Anterior cingulate cortex (tissue), 58 donors: ENCODE results near the gene EBF4.

Experiments used
- DNase-seq, 58 donors: peaks; one replicate each; lab custom pipeline; 2025; lab: John Stamatoyannopoulos, UW

The EBF4 gene

DNA sequence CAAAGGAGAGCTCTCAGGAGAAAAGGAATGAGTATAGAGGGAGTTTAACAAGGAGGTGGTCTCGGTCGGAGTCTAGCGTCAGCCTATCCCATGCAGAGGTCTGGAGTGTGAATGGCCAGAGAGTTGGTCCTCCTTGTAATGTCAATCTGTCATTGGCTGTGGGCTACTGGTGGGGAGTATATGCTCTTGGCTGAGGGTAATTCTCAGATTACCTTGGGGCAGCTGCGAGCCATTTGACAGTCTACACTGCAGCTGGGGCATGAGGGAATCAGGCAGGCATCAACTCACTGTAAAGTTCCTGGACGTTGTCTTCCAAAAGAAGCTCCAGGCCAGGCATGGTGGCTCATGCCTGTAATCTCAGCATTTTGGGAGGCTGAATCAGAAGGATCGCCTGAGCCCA lies 48.1 kb downstream of the EBF4 start:
- DNase-seq: no peak

DNA sequence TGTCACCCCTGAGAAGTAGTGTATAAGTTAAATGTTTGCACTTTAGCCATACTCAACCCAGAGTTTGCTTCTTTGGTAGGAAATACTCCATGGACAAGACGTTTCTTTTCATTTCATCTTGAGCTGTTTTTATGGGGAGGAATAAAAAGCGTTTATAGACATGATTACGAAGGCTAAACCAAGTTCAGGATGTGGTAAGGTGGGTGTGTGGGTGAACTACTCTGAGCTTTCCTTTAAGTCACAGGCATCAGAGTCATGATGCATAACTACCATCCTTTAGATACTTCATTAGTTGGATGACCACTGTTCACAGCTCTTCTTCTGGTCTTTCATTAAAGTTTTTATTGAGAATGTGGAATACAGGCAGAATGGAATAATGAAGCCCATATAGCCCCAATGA lies 48.9 kb downstream of the EBF4 start:
- DNase-seq: no peak

GRCh38 chr20:2741881-2742280 lies 49.3 kb downstream of the EBF4 start:
- no peak for DNase-seq

GRCh38 chr20:2742431-2742830 lies 49.9 kb downstream of the EBF4 start:
- DNase-seq: no peak

DNA sequence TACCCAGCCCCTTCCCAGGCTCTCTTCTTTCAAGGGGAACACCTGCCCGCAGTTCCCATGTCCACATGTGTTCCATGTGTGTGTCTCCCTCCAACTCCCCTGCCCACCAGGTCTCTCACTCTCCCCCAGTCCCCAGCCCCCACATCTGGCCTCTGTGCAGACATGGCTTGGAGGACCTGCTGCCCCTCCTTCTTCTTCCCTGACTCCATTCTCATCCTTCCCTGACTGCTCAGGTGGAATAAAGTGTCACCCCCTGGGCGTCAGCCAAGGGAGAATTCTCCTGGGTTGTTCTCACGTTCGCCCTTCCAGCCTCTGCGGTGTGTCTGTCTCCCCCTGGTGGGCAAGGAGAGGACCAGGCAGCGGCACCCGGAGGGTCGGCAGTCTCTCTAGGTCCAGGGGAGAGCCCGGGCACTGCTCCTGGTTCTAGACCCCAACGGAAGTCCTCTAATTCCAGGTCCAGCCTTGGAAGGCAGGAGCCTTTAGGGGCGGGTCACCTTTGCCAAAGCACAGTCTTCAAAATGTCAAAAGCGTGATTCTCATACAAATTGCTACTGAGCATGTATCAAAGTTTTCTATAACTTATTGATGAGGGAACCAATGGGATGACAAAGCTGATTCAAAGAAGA lies 50.5 kb downstream of the EBF4 start:
- peak in 15 of 58 donors; percentile 4 to 39 (median 15) for DNase-seq

DNA sequence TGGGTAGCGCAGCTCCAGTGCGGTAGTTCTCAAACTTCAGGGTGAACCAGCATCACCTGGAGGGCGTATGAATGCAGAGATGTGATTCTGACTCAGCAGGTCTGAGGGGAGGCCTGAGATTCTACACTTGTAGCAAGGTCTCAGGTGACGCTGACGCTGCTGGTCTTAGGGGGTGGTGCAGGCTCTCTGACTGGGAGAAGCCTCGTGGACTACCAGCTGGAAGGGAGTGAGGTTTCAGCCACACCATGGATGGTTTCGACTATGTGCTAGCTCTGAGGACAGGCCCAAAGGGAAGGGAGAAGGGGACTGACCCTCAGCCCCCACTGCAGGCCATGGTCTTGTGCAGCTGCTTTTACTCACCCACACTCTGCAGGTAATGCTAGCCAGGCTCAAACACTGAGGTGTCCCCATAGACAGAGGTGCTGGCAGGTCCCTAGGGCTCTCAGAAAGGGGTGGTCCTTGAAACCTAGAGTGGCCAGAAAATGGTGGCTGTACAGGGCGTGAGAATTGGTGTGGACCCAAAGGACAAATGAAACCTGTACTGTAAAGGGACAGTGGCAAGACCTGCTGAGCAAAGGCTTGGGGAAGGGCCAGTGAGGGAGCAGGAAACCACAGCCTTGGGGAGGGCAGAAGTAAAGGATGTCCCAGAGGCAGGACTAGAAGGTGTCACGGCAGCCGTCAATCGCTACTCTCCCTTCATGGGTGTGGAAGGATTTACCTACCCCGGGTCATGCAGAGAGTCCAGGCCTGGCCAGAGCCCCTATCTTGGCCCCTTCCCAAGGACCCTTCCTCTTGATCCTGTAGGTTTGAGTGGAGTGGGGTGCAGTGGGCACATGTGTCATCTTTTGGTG lies 52.7 kb downstream of the EBF4 start:
- DNase-seq: no peak

DNA sequence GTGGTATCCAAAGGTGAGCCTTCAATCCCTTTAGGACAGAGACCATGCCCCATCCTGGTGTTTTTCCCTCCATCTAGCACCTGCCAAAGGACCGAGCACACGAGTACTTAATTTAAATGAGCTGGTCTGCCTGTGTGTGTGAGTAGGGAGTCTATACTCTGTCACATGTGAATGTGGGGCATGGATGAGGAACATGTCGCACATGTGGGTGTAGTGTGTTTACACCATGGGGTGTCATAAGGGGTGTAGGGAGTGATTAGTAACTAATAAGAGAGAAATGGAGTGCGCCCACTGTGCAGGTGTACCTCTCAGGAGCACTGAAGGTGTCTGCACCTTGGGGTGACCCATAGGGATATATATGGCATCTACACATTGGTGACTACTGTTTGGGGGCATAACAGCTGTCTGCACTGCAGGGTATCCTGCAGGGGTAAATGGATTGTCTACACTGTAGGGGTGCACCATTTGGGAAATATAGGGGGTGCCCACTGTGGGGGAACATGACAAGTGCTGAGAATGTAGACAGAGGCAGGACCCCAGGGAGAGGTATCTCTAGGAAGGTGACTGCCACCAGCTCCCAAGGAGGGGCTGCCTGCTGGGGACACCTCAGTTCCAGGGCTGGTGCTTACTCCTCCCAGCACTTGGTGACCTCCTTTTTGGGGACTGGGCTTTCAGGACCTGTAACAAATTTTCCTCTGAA lies 53.5 kb downstream of the EBF4 start:
- no peak for DNase-seq

DNA sequence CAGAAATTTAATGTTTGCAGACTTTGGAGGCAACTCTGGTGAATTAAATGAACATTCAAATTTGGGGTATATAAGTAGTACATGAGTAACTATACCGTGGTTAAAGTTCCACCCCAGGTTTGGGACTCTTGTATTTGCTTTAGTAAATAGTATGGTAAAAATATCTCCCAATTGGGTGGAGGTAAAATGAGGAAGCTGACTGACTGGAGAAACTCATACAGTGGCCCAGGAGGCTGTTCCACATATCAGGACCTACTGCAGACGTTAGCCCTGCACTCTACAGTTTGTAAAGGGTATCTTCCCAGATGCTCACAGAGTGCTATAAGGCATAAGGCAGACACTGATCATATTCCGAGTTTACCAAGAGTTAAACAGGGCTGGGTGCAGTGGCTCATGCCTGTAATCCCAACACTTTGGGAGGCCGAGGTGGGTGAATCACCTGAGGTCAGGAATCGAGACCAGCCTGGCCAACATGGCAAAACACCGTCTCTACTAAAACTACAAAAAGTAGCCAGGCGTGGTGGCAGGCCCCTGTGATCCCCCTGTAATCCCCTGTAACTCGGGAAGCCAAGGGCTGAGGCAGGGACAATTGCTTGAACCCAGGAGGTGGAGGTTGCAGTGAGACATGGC lies 54.2 kb downstream of the EBF4 start:
- DNase-seq: no peak

DNA sequence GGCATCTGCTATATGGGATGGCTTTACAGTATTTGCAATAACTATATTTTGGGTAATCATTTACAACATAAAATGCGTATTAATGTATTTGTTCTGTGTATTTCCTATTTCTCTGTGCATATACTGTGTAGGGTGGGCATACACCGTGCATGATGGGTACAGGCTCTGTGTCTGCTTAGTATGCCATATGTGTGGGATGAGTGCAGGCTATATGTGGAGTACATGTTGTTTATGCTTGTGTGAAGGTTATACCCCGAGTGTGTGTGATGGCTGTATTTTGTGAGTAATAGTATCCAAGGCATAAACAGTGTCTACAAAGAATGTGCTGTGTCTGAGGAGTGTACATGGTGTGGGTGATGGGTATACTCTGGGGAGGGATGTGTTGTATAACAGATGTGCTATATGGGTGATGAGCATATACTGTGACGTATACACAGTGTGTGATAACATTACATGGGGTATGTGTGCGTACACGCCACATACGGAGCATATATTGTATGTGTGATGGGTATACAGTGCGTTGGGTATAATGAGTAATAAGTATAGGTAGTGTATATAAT lies 55.2 kb downstream of the EBF4 start:
- DNase-seq: no peak

- no peak for DNase-seq
Observed at GRCh38 chr20:2748551-2749342, 56.2 kb downstream of the EBF4 start.

GRCh38 chr20:2749343-2749950 lies 56.9 kb downstream of the EBF4 start:
- DNase-seq: no peak

DNA sequence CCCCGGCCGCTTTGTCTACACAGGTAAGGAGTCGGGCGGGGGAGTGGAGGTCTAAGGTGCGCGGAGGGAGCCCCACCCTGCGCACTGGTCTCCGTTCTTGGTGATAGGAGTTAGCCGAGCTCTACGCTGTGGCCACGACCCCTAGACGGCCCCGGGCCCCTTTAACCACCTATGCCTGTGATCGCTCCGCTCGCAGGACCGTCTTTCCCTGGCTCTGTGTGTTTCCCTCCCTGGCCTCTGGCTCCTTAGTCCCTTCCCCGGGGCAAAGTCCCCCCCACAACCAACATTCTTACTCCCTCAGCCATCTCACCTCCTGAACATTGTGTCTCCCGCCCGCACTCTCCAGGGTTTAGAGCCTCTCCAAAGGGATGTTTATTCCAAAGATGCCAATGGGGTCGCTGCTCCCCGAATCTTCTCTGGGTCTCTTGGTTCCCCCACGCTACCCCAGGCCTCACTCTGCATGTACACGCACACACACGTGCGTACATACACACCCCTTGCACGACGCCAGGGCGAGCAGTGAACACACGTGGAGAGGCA lies 57.4 kb downstream of the EBF4 start:
- DNase-seq: no peak

DNA sequence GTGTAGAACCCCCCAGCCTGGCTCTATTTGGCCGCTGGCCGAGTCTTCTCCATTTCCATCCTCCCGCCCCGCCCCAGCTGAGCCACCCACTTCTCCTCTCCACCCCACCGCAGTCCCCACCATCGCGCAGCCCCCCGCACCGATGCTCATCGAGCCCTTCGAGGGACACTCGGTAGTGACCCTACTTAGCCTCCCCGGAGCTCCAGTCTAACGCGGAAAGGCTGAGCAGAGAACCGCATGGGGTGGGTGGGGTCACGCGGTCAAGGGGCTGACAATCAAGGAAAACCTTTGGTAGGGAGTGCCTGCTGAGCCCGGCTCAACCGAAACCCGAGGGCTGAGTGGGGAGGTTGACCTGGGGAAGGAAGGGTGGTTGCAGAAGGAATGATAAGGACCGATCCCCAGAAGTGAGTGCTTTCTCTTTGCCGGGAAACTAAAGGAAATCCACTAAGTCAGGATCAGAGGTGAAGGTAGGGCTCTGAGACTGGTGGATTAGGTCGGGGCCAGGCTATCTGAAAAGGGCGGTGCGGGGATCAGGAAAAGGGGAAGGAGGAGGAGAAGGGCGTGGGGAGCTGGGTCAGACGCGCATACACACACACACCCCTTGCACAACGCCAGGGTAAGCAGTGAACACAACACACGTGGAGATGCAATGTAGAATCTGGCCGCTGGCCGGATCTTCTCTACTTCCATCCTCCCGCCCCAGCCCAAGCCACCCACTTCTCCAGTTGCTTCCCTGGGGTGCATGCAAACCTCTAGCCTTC lies 58.1 kb downstream of the EBF4 start:
- peak in 1 of 58 donors; percentile 2 for DNase-seq

DNA sequence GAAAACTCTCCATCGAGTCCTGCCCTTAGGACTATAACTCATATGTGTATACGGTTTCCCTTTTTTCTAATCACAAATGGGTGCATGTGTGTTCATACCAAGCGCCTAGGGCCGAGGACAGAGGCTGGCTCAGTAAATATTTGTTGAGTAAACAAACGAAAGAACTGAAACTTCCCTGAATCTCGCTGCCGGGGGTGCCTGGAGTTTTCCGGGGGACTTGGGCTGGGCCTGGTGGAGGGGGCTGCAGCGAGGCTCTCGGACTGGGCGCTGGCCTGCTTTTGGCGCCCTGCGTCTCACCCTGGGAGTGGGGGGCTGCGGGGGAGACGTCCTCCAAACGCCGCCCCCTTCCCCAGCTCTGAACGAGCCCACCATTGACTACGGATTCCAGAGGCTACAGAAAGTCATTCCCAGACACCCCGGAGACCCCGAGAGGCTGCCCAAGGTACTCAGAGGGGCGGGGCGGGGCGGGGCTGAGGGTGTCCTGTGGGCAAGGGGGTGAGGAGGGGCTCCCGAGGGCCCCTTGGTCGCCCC lies 58.8 kb downstream of the EBF4 start:
- DNase-seq: no peak

GRCh38 chr20:2751878-2752566 lies 59.4 kb downstream of the EBF4 start:
- no peak for DNase-seq

- DNase-seq: no peak
Observed at GRCh38 chr20:2752567-2753460, 60.2 kb downstream of the EBF4 start.
